GM18505 (cell line): Measurements from ENCODE around the gene SLC9A8.

Experiments used
- ATAC-seq: cut with Tn5 transposase; IDR thresholded peaks from one replicate; pipeline ENCODE4 v1.9.1; 2021; ENCODE audit not compliant: unreplicated experiment
- POLR2A ChIP-seq: IDR thresholded peaks from 4 replicates; pipeline ENCODE4 v1.6.1; 2011; ENCODE audit warnings: borderline replicate concordance; ENCODE audit not compliant: insufficient read depth, insufficient read length; ENCODE audit errors: extremely low read depth

Gene SLC9A8

GRCh38 chr20:49833483-49833882, 20.9 kb downstream of the SLC9A8 start:
- TF ChIP-seq POLR2A: no peak
- ATAC-seq: no peak

- TF ChIP-seq POLR2A: no peak
- no peak for ATAC-seq
These were observed 22.4 kb downstream of the SLC9A8 start for GRCh38 chr20:49835031-49835430.

- TF ChIP-seq POLR2A: no peak
- no peak for ATAC-seq
These were observed 25.9 kb downstream of the SLC9A8 start for GRCh38 chr20:49838546-49838945.

- no peak for ATAC-seq
- no peak for TF ChIP-seq POLR2A
These were observed 30.5 kb downstream of the SLC9A8 start for GRCh38 chr20:49843139-49843538.

- ATAC-seq: no peak
- no peak for TF ChIP-seq POLR2A
These were observed 31.2 kb downstream of the SLC9A8 start for GRCh38 chr20:49843770-49844380.

- ATAC-seq: no peak
These were observed 32.4 kb downstream of the SLC9A8 start for GRCh38 chr20:49845060-49845459.

GRCh38 chr20:49846206-49846807, 33.7 kb downstream of the SLC9A8 start:
- TF ChIP-seq POLR2A: no peak
- ATAC-seq: no peak

More at GRCh38 chr20:49845060-49845459, 32.4 kb downstream of the SLC9A8 start:
- TF ChIP-seq POLR2A: no peak

- ATAC-seq: no peak
These were observed 38.0 kb downstream of the SLC9A8 start for GRCh38 chr20:49850463-49851230.

GRCh38 chr20:49851231-49851705, 38.6 kb downstream of the SLC9A8 start:
- no peak for TF ChIP-seq POLR2A
- no peak for ATAC-seq

More at GRCh38 chr20:49850463-49851230, 38.0 kb downstream of the SLC9A8 start:
- no peak for TF ChIP-seq POLR2A

- no peak for ATAC-seq
- TF ChIP-seq POLR2A: no peak
These were observed 39.4 kb downstream of the SLC9A8 start for GRCh38 chr20:49851991-49852390.

GRCh38 chr20:49852522-49853080, 40.0 kb downstream of the SLC9A8 start:
- TF ChIP-seq POLR2A: no peak
- ATAC-seq: no peak

- no peak for TF ChIP-seq POLR2A
- no peak for ATAC-seq
These were observed 41.0 kb downstream of the SLC9A8 start for GRCh38 chr20:49853640-49854039.

GRCh38 chr20:49854190-49854875, 41.7 kb downstream of the SLC9A8 start:
- no peak for TF ChIP-seq POLR2A
- ATAC-seq: no peak
